HG03521 (cell line): Measurements from ENCODE around the gene AASS.

Source experiments
- ATAC-seq: cut with Tn5 transposase; IDR thresholded peaks from one replicate; pipeline ENCODE4 v1.9.1; 2021; ENCODE audit warnings: mild to moderate bottlenecking, moderate library complexity; ENCODE audit not compliant: unreplicated experiment

AASS gene

GRCh38 chr7:122123746-122124145 is 20.3 kb downstream of the AASS start:
- ATAC-seq = no peak

GRCh38 chr7:122118757-122119156 is 25.3 kb downstream of the AASS start:
- no peak for ATAC-seq

- no peak for ATAC-seq
These were observed 41.0 kb downstream of the AASS start for GRCh38 chr7:122103064-122103463.

GRCh38 chr7:122100021-122100420 is 44.0 kb downstream of the AASS start:
- ATAC-seq = no peak

GRCh38 chr7:122095642-122096041 is 48.4 kb downstream of the AASS start:
- ATAC-seq = no peak

GRCh38 chr7:122094549-122094948 is 49.5 kb downstream of the AASS start:
- ATAC-seq = no peak

- peak; percentile 94 for ATAC-seq
These were observed 50.9 kb downstream of the AASS start for GRCh38 chr7:122092964-122093797.

GRCh38 chr7:122082670-122083069 is 61.4 kb downstream of the AASS start:
- ATAC-seq = no peak

GRCh38 chr7:122082160-122082559 is 61.9 kb downstream of the AASS start:
- ATAC-seq = no peak

- ATAC-seq = no peak
These were observed 70.4 kb downstream of the AASS start for GRCh38 chr7:122073635-122074034.

- ATAC-seq = no peak
These were observed 71.0 kb downstream of the AASS start for GRCh38 chr7:122072924-122073599.

- ATAC-seq = no peak
These were observed 71.8 kb downstream of the AASS start for GRCh38 chr7:122072272-122072671.

- no peak for ATAC-seq
These were observed 73.2 kb downstream of the AASS start for GRCh38 chr7:122070834-122071233.

- no peak for ATAC-seq
These were observed 74.0 kb downstream of the AASS start for GRCh38 chr7:122070062-122070461.

GRCh38 chr7:122068999-122069398 is 75.0 kb downstream of the AASS start:
- ATAC-seq = no peak

- no peak for ATAC-seq
These were observed 76.0 kb downstream of the AASS start for GRCh38 chr7:122068046-122068445.

GRCh38 chr7:122067077-122067476 is 77.0 kb downstream of the AASS start:
- no peak for ATAC-seq

- no peak for ATAC-seq
These were observed 79.1 kb downstream of the AASS start for GRCh38 chr7:122064971-122065370.

- no peak for ATAC-seq
These were observed 80.9 kb downstream of the AASS start for GRCh38 chr7:122063146-122063545.

- no peak for ATAC-seq
These were observed 84.5 kb downstream of the AASS start for GRCh38 chr7:122059542-122059941.

GRCh38 chr7:122056977-122057376 is 87.1 kb downstream of the AASS start:
- ATAC-seq = no peak

GRCh38 chr7:122055073-122055472 is 89.0 kb downstream of the AASS start:
- no peak for ATAC-seq
